NCI-H510A (cell line): Measurements from ENCODE around the gene ESR2.

Experiments used
- DNase-seq: peaks from one replicate; lab custom pipeline; 2025; lab: John Stamatoyannopoulos, UW

Gene ESR2

GRCh38 chr14:64265222-64265621 is 28.9 kb downstream of the ESR2 start:
- no peak for DNase-seq

DNA sequence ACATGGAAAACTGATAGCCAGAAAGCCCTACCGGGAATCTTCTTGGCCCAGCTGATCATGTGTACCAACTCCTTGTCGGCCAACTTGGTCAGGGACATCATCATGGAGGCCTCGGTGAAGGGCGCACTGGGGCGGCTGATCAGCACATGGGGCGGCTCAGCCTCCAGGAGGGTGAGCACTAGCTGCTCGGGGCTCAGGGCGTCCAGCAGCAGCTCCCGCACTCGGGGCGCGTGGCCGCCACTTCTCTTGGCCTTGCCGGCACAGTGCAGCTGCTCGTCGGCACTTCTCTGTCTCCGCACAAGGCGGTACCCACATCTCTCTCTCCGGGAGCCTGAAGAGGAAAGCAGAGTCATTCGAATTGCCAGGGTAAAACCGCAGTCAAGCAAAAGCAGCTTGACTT is 33.8 kb downstream of the ESR2 start:
- no peak for DNase-seq

DNA sequence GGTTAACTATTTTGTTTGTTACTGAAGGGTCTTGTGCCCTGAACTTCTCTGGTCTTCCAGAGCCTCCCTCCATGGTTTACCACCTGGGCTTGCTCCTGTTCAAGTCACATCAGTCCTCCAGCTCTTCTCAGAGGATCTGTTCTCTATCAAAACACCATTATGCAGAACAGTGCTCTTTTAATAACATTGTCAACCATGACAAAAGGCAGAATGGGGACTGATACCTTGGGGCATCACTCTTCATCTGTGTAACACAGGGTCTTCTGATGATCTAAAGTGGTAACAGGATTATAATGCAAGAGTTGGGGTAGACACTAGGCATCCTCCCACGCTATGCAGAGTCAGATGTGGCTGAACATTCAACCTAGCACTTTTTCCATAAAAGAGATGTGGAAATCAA is 38.4 kb downstream of the ESR2 start:
- no peak for DNase-seq

DNA sequence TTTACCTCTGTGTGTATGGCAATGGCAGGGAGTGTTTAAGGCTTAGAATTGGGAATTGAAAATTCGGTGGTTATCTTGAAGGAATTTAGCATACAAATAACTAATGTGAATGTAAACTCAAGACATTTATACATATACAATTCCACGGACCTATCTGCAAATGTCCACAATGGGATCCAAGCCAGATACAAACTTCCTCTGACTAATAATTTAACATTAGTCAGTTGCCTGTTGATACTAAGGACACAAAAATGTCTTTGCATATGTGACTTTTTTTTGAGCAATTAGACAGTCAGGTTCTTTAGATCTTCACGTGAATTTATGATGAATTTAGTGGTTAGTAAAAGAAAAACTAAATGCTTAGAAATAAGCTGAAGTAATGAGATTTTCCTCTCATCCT is 40.5 kb downstream of the ESR2 start:
- DNase-seq: no peak

GRCh38 chr14:64249363-64249762 is 44.8 kb downstream of the ESR2 start:
- no peak for DNase-seq

GRCh38 chr14:64248689-64249088 is 45.5 kb downstream of the ESR2 start:
- no peak for DNase-seq

GRCh38 chr14:64247195-64247594 is 47.0 kb downstream of the ESR2 start:
- no peak for DNase-seq

DNA sequence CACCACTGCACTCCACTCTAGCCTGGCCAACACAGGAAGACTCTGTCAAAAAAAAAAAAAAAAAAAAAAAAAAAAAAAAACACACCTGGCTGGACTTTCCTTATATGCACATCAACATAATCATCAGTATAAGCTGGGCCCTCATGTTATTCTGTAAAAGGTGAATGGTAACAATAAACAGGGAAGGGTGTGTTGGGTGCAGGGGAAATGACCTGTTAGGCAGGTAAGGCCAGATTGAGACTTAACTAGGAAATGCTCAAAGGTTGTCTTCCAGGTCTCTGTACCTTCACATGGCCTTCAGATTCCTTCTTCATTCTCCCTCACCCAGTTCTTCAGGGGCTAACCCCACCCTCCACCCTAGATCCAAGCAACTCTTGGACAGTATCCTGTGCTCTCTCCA is 47.5 kb downstream of the ESR2 start:
- DNase-seq: no peak

- DNase-seq: no peak
Observed at GRCh38 chr14:64245491-64245890, 48.7 kb downstream of the ESR2 start.

DNA sequence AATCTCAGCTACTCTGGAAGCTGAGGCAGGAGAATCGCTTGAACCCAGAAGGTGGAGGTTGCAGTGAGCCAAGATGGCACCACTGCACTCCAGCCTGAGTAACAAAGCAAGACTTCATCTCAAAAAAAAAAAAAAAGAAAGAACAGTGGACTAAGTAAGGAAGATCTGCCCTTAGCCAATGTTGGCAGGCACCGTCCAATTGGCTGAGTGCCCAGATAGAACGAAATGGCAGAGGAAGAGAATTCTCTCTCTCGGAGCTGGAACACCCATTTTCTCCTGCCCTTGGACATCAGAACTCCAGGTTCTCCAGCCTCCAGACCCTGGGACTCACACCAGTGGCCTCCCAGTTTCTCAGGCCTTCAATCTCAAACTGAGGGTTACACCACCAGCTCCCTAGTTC is 49.9 kb downstream of the ESR2 start:
- no peak for DNase-seq

DNA sequence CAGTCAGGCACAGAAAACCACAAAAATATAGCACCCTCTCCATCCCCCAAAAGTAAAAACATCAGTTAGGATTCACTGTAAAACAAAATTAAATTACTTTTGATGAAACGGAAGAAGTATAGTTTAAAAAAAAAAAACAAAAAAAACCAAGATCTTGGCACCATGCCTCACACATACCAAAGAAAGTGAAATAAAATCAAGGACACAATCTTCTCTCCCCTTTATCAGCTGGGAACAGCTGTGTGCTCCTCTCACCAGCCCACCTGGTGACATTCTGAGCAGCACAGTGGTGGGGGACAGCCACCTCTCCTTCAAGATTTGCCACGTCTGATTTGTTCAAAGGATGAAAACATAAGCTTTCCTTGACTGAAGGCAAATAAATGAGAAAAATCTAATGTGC is 55.5 kb downstream of the ESR2 start:
- no peak for DNase-seq

- no peak for DNase-seq
Observed at GRCh38 chr14:64238049-64238448, 56.1 kb downstream of the ESR2 start.

DNA sequence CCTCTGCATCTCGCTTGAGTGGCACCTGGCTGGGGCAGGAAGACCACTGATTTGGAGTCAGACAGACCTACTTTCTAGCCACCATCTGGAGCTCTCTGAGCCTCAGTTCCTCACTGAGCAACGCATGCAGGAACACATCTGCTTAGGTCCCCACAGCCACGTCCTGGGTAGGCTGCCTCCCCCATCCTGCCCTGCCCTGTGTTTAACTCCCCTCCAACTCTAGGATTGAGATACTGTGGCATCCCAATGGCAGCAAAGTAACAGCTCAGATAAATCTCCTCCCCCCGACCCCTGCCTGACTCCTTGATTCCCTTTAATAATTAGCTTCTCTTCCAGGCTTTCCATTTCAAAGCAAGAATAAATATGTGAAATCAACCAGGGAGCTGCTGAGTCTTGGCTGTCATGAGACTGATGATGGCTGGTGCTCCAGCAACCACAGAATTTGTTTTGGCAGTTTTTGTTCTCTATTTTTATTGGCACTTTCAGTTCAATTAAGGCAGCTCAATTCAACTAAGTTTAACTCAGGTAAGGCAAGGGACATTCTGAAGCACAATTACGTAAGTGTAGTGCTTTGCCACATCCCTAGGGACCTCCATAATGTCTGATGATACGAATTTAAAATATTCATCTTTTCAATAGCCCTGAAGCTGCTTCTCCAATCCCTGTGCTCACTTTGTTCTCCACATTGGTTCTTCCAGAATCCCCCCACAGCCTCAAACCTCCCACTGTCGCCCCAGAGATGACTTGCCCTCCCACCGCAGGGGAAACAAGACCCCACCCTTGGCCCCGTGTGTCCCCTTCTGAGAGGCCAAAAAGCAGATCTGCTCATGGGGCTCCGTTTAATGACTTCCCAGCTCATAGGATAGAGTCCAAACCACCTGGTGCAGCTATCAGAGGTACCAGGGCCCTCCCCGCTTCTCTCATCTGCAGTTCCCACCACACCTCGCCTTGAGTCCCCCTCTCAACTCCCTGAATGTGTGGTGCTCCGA is 58.2 kb downstream of the ESR2 start:
- DNase-seq: no peak

- DNase-seq: no peak
Observed at GRCh38 chr14:64234877-64235651, 59.1 kb downstream of the ESR2 start.

DNA sequence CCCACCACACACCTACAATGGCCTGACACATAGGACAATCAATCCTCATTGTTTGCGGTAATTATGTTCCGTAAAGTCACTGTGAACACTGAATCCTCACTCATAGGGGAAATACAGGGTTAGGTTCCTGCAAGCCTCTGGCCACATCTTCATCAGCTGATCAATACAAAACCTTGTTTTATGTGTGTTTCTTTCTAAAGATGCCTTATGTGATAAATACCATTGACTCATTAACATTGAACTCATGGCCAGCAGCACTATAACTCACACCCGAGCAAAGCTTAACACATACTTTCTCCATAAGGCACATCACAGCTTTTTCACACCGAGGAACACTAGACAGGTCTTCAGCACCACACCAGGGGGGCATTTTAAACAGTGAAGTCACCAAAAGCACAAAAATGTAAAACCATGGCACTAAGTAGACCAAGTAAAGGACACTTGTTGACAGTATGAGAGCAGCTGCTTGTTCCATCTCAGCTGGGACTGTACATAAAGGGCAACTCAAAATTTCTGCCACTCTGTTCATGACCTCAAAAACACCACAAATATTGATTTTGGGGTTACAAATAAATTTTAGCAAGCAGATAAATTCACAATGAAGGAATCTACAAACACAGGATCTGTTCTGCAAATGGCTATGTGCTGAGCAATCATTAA is 60.5 kb downstream of the ESR2 start:
- DNase-seq: no peak

GRCh38 chr14:64232944-64233343 is 61.2 kb downstream of the ESR2 start:
- DNase-seq: no peak

DNA sequence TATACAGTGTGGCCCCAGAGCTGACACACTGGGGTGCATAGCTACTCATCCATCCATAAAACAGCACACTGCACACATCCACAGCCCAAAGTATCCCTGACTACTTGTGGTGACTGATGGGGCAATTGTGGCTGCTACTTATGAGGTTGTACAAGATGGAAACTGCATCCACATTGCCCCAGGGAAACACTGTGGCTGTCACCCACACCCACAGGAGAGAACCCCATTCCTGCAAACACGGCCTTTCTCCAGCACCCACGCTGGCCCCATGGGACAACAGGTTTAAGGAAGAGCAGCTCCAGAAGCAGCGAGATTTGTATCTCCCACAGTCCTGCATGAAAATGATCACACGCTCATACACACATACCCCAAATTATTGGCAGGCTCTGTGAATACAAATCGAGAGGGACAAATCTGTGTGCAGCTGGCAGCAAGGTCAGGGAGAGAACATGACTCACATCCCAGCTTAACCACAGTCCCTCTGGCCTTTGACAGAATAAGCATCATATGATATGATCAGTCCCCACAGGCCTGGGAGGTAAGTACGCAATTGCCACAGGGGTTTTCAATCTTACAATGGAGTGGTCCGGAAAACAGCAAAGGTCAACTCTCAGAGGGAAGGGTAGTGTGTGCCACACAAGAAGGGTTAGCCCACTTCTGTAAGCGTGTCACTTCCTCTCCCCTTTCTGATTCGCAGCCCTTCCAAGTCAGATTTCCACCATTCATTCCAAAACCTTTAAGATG is 61.9 kb downstream of the ESR2 start:
- no peak for DNase-seq

GRCh38 chr14:64229489-64229888 is 64.7 kb downstream of the ESR2 start:
- no peak for DNase-seq

DNA sequence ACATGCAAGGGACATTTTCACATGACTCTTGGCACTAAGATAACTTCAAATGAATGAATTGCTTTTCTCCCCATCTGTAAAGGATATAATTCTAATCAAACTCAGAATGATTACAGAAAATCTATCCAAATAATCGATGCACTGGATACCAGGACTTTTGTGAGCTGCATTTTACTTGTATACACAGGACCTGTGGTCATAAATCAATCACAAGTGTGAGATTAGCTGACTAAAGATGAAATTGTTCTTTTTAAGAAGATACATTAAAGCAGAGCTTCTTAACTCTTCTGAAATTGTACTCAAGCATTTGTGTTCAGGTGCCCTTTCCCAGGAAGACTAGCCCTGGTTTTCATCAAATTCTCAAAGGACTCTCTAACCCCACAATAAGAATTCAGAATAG is 66.3 kb downstream of the ESR2 start:
- DNase-seq: no peak

- no peak for DNase-seq
Observed at GRCh38 chr14:64225151-64225757, 68.9 kb downstream of the ESR2 start.

- no peak for DNase-seq
Observed at GRCh38 chr14:64221391-64222003, 72.7 kb downstream of the ESR2 start.
